H1 (cell line): Measurements from ENCODE around the gene SPI1. TPM values are rescaled to one million over a fixed set of nuclear protein-coding genes. Genes with fewer than 3 reads are reported as not detected.

Experiments used
- ATF2 ChIP-seq: IDR thresholded peaks from 2 replicates; pipeline ENCODE4 v1.6.1; 2012; ENCODE audit warnings: low read length, inconsistent platforms
- polyA plus RNA-seq, 7 experiments: library from polyadenylated mRNA; depleted of rRNA in 3 of 7; stranded (reverse) in 5 of 7; unstranded in 2 of 7; fragments of >200 nt in 5 of 7; fragments of 200-250 nt in 2 of 7; gene quantifications; 1 replicate in 5 of 7; 2 replicates in 1 of 7; 4 replicates in 1 of 7; pipeline versions ENCODE4 v1.2.1 to v1.2.3, GENCODE V29; 2011 to 2013; ENCODE audit warnings: missing spikeins in 2 of 7, mixed read lengths in 2 of 7
- total RNA-seq: library from RNA; stranded (reverse); fragmentation: NEBNext Ultra II Directional; extraction: Animal tissue kit (Norgen Biotek cat#: 25700); gene quantifications from 2 replicates; pipeline ENCODE4 v1.2.1, GENCODE V29; 2021

SPI1 gene
- total and polyA plus RNA-seq, 2 of the 8 experiments (the other 6 are each of a cell fraction or from before 2014, with no cell fraction given) = 0.12 TPM; not detected in 1

GRCh38 chr11:47410370-47411264, 32.3 kb upstream of the SPI1 start (continued):
- no peak for TF ChIP-seq ATF2
